A673 (cell line): ENCODE data around the gene LBHD2. TPM values are rescaled to one million over a fixed set of nuclear protein-coding genes. Genes with fewer than 3 reads are reported as not detected.

Experiments used
- BruUV-seq: library from RNA; stranded (reverse); fragments of 400-500 nt; replicated peaks from 2 replicates; lab custom pipeline; 2021; lab: Mats Ljungman, UMichigan
- CTCF ChIA-PET: fragments of 300-600 bp; sonication (Branson Sonifier 250); formaldehyde crosslinking; loops from one replicate; lab custom pipeline; 2022; ENCODE audit warnings: antibody characterized with exemption; lab: Charles Lee
- POLR2A ChIA-PET: fragments of 300-600 bp; sonication (Branson Sonifier 250); formaldehyde crosslinking; loops from one replicate; lab custom pipeline; 2022; ENCODE audit warnings: antibody characterized with exemption; ENCODE audit not compliant: low non-redundant PET; lab: Charles Lee
- DNase-seq: peaks from one replicate; pipeline ENCODE4 v3.0.0-alpha.2; 2015; ENCODE audit warnings: low spot score
- H3K27ac ChIP-seq: fragments of 200-600 bp; sonication (generic); 2 replicates; pipeline ENCODE4 v1.5.1; 2016; ENCODE audit warnings: mixed run types, low read depth, mild to moderate bottlenecking, mixed read lengths, antibody characterized with exemption, low read length; ENCODE audit not compliant: poor library complexity, severe bottlenecking
- H3K27me3 ChIP-seq: fragments of 200-600 bp; sonication (generic); replicated peaks from 2 replicates; pipeline ENCODE4 v1.6.1; 2017; ENCODE audit warnings: mixed run types, low read depth, mild to moderate bottlenecking, mixed read lengths, antibody characterized with exemption, low read length; ENCODE audit not compliant: insufficient read depth, poor library complexity
- H3K36me3 ChIP-seq: fragments of 200-600 bp; sonication (generic); 2 replicates; pipeline ENCODE4 v1.6.1; 2016; ENCODE audit warnings: mixed run types, mild to moderate bottlenecking, mixed read lengths, antibody characterized with exemption, low read length; ENCODE audit not compliant: insufficient read depth, poor library complexity, severe bottlenecking
- H3K4me1 ChIP-seq: fragments of 200-600 bp; sonication (generic); 2 replicates; pipeline ENCODE4 v1.6.1; 2017; ENCODE audit warnings: mixed run types, mild to moderate bottlenecking, mixed read lengths, antibody characterized with exemption, low read length; ENCODE audit not compliant: insufficient read depth, poor library complexity, severe bottlenecking
- H3K4me3 ChIP-seq: fragments of 200-600 bp; sonication (generic); 2 replicates; pipeline ENCODE4 v1.5.1; 2016; ENCODE audit warnings: low read depth, mixed run types, mild to moderate bottlenecking, mixed read lengths, low read length; ENCODE audit not compliant: poor library complexity, severe bottlenecking
- H3K9me3 ChIP-seq: fragments of 200-600 bp; sonication (generic); 2 replicates; pipeline ENCODE4 v1.6.1; 2016; ENCODE audit warnings: mixed run types, low read depth, mild to moderate bottlenecking, mixed read lengths, antibody characterized with exemption, low read length; ENCODE audit not compliant: poor library complexity, severe bottlenecking
- EZH2 ChIP-seq: fragments of 200-600 bp; sonication (generic); IDR thresholded peaks from 2 replicates; pipeline ENCODE4 v1.6.1; 2017; ENCODE audit warnings: borderline replicate concordance, low read depth, mild to moderate bottlenecking, mixed read lengths, antibody characterized with exemption, low read length; ENCODE audit not compliant: poor library complexity, severe bottlenecking
- intact Hi-C: fragments of 100-400 bp; cut with micrococcal nuclease; formaldehyde crosslinking; loops from one replicate; pipeline ENCODE4 v1.10.0; 2022; ENCODE audit not compliant: unreplicated experiment
- total RNA-seq: library from RNA; stranded (reverse); gene quantifications from 2 replicates; pipeline ENCODE4 v1.2.3, GENCODE V29; 2021
- TF ChIP-seq, protein P1 (sequence below): fragments of 300-800, 200-600 bp; sonication (generic); conservative IDR thresholded peaks from 2 replicates; pipeline ENCODE4 v1.5.1; 2017; ENCODE audit warnings: low read depth, mild to moderate bottlenecking, antibody characterized with exemption, low read length, moderate library complexity, mixed read lengths

The LBHD2 gene
- total RNA-seq, 1 experiment from 2014 or later: 0.99 TPM

DNA sequence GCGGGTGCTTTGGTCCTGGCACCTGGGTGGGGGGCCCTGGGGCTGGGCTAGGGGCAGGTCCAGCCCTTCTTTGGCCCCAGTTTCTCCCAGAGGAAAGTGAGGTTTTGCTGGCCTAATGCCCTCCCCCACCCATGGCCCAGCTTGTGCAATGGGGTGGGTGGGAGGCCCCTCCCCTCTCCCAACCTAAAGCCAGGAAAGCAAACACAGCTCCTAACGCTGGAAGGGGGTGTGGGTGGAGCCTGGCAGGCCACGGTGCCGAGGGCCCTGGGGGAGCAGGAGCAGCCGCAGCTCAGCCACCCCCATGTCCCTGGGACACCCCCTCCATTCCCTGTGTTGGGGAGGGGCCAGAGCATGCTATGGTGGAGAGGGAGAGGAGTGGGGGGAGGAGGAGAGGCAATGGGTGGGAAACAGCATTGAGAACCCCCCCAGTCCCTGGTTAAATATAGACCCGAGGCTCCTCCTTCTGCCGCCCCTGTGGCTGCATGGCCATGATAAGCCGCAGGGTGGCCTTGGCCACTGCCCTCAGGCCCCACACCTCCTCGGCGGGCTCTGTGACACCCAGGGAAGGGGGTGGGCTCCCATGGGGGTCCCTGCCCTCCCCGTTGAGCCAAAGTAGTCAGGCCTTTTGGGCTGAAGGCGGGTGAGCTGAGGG, 15.2 kb downstream of the LBHD2 start:
- intact Hi-C loops: no loop called here
- no TSS peak for BruUV-seq
- POLR2A ChIA-PET: no interaction called here
- H3K27me3 ChIP-seq: peaks cover 23% of the 10 kb centered on the region
- CTCF ChIA-PET: no interaction called here
- no peaks in the 10 kb centered on the region for H3K36me3 ChIP-seq
- DNase-seq: no peak
- H3K4me1 ChIP-seq: peaks cover 6% of the 10 kb centered on the region
- H3K4me3 ChIP-seq: no peak overlapping the region
- no peak for TF ChIP-seq EZH2
- TF ChIP-seq, protein P1, sequence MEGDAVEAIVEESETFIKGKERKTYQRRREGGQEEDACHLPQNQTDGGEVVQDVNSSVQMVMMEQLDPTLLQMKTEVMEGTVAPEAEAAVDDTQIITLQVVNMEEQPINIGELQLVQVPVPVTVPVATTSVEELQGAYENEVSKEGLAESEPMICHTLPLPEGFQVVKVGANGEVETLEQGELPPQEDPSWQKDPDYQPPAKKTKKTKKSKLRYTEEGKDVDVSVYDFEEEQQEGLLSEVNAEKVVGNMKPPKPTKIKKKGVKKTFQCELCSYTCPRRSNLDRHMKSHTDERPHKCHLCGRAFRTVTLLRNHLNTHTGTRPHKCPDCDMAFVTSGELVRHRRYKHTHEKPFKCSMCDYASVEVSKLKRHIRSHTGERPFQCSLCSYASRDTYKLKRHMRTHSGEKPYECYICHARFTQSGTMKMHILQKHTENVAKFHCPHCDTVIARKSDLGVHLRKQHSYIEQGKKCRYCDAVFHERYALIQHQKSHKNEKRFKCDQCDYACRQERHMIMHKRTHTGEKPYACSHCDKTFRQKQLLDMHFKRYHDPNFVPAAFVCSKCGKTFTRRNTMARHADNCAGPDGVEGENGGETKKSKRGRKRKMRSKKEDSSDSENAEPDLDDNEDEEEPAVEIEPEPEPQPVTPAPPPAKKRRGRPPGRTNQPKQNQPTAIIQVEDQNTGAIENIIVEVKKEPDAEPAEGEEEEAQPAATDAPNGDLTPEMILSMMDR: no peak
- no peaks in the 10 kb centered on the region for H3K9me3 ChIP-seq
- H3K27ac ChIP-seq: no peak overlapping the region

DNA sequence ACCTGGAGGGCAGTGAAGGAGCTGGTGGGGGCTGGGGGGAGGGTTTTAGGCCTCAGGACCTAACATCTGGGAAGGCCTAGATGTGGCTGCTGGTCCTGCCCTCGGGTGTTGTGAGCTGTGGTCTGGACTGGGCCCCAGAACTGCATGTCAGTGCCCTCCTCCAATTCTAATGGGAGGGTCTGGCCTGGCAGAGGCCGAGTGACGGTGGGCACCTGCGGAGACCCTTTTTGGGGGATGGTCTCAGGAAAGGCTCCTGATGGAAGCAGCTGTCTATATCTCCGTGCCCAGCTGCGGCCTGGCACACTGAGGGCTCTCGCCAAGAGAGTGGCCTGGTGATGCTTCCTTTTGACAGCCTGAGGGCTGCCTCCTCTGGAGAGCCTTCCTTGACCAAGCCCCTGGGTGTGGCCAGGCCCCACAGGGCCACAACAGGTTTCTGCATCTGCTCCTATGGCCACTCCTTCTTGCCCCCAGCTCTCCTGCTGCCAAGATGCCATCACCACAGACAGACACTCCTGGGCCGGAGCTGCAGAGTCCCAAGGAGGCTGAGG, 15.8 kb downstream of the LBHD2 start:
- ChIA-PET CTCF (no interaction called here), POLR2A (no interaction called here)
- Histone ChIP-seq H3K9me3 (no peaks in the 10 kb centered on the region), H3K27ac (no peak overlapping the region), H3K36me3 (no peaks in the 10 kb centered on the region), H3K4me1 (peaks cover 12% of the 10 kb centered on the region), H3K27me3 (peaks cover 29% of the 10 kb centered on the region), H3K4me3 (no peak overlapping the region)
- TF ChIP-seq, protein P1: no peak
- no peak for TF ChIP-seq EZH2
- no peak for DNase-seq
- BruUV-seq: no TSS peak
- intact Hi-C loops: no loop called here

DNA sequence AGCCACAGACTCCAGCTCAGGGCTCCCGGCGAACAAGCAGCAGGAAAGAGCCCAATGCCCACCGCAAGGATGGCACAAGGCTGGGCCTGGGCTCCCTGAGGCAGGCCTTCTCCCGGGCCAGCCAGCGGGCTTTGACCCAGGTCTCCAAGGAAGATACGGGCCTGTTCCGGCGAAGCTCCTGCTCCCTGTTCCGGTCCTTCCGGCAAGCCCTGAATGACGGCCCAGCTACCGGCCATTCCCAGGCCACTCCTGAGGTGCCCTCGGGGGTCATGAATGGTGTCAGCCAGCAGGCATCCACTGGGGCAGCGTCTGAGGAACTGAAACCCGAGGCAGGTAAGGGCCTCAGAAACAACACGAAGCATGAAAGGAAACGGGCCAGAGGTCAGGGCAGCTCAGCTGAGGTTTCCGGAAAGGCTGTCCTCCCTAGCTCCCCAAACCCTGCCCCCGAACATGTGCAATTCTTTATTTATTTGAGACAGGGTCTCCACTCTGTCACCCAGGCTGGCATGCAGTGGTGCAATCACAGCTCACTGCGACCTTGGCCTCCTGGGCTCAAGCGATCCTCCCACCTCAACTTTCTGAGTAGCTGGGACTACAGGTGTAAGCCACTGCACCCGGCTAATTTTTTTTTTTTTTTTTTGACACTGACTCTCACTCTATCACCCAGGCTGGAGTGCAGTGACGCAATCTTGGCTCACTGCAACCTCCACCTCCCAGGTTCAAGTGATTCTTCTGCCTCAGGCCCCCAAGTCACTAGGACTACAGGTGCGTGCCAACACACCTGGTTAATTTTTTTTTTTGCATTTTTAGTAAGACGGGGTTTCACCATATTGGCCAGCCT, 16.5 kb downstream of the LBHD2 start:
- no peak overlapping the region for H3K4me3 ChIP-seq
- CTCF ChIA-PET: no interaction called here
- no TSS peak for BruUV-seq
- intact Hi-C loops: no loop called here
- no peak for TF ChIP-seq EZH2
- TF ChIP-seq, protein P1: no peak
- H3K27me3 ChIP-seq: peaks cover 30% of the 10 kb centered on the region
- no peak overlapping the region for H3K27ac ChIP-seq
- no peaks in the 10 kb centered on the region for H3K36me3 ChIP-seq
- POLR2A ChIA-PET: interaction anchor here (0.6 kb wide), 1 partner anchor 8 kb away, joined by 5 read pairs; no protein-coding TSS in a partner anchor
- H3K9me3 ChIP-seq: no peaks in the 10 kb centered on the region
- no peak for DNase-seq
- peaks cover 12% of the 10 kb centered on the region for H3K4me1 ChIP-seq
